SK-N-SH (cell line): ENCODE measurements around the gene ZBED5.

Source experiments
- EP300 ChIP-seq, 2 experiments: IDR thresholded peaks; 2 replicates each; pipeline versions ENCODE4 v1.4.0 to v1.6.1; 2012; ENCODE audit warnings: borderline replicate concordance in 1 of 2, low read depth in 1 of 2, low read length in 1 of 2
- GABPA ChIP-seq: IDR thresholded peaks from 2 replicates; pipeline ENCODE4 v1.4.0; 2012; ENCODE audit warnings: low read depth, mild to moderate bottlenecking
- POLR2AphosphoS5 ChIP-seq: IDR thresholded peaks from 2 replicates; pipeline ENCODE4 v1.6.1; 2012; ENCODE audit warnings: low read depth, low read length
- RAD21 ChIP-seq: IDR thresholded peaks from 2 replicates; pipeline ENCODE4 v1.6.1; 2012; ENCODE audit warnings: mild to moderate bottlenecking, low read length
- RCOR1 ChIP-seq: fragments of 150-350 bp; IDR thresholded peaks from 2 replicates; pipeline ENCODE4 v1.6.1; 2017; ENCODE audit warnings: antibody characterized with exemption, low read length
- RFX5 ChIP-seq: IDR thresholded peaks from 2 replicates; pipeline ENCODE4 v1.6.1; 2012; ENCODE audit warnings: mild to moderate bottlenecking, improper control_type of control experiment, low read length
- SMC3 ChIP-seq: IDR thresholded peaks from 2 replicates; pipeline ENCODE4 v1.6.1; 2012; ENCODE audit warnings: low read depth, low read length, improper control_type of control experiment
- TAF1 ChIP-seq: IDR thresholded peaks from 2 replicates; pipeline ENCODE4 v1.6.1; 2012; ENCODE audit warnings: low read depth, mild to moderate bottlenecking, low read length, moderate library complexity, borderline replicate concordance
- TEAD4 ChIP-seq: IDR thresholded peaks from 2 replicates; pipeline ENCODE4 v1.4.0; 2012; ENCODE audit warnings: mild to moderate bottlenecking, borderline replicate concordance; ENCODE audit not compliant: insufficient read depth
- YY1 ChIP-seq: IDR thresholded peaks from 2 replicates; pipeline ENCODE4 v1.4.0; 2012; ENCODE audit warnings: low read depth, mild to moderate bottlenecking
- TF ChIP-seq, protein P1 (sequence below): IDR thresholded peaks from 2 replicates; pipeline ENCODE4 v1.4.0; 2012; ENCODE audit warnings: low read depth
- TF ChIP-seq, protein P2 (sequence below): fragments of 200-600 bp; sonication (generic); IDR thresholded peaks from 2 replicates; pipeline ENCODE4 v1.6.1; 2017; ENCODE audit warnings: antibody characterized with exemption, mild to moderate bottlenecking, moderate library complexity
- TF ChIP-seq, protein P3 (sequence below): IDR thresholded peaks from 2 replicates; pipeline ENCODE4 v1.4.0; 2012; ENCODE audit warnings: low read depth, borderline replicate concordance
- TF ChIP-seq, protein P4 (sequence below): IDR thresholded peaks from 2 replicates; pipeline ENCODE4 v1.4.0; 2012; ENCODE audit warnings: low read depth, borderline replicate concordance

DNA sequence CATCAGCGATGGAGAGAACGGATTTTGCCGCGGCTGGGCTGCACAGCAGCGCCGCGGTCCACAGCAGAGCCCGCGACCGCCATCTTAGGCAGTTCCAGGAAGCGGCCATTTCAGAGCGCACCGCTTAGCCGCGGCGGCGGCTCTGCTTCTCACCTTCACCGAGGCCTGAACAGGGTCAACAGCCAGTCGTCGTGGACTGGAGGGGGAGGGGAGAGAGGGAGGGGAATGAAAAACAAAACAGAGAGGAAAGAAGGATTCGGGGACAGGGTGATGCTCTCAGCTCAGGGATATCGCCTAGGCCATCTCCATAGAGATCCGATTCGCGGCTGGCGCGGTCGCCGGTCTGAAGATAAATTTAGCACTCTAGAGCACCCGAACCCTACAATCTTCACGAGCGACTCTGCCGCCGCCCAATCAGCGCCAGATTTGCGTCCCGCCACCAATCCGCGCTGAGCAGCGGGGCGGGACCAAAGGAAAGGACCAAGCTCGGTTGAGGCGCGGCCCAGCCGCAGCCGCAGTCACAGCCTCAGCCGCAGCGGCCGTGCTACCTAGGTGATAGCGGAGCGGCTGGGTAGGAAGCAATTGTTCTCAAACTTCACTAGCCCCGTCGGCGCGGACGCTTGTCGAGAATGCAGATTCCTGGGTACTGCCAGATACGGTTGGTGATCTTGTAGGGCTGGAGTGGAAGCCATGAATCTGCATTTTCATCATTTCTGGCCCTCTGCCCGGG lies at the start of gene ZBED5:
- TF ChIP-seq, protein P1, sequence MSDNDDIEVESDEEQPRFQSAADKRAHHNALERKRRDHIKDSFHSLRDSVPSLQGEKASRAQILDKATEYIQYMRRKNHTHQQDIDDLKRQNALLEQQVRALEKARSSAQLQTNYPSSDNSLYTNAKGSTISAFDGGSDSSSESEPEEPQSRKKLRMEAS: peak; percentile 61
- TF ChIP-seq RAD21 (no peak), POLR2AphosphoS5 (peak; percentile 88), RFX5 (no peak), YY1 (peak; percentile 99), EP300 (IDR thresholded peaks at IDR 0.05; ENCODE audit: borderline replicate concordance in 1 of 2, low read depth in 1 of 2, low read length in 1 of 2) (no peak; a peak in 1 of 4 replicates), SMC3 (peak; percentile 1; the same call in 1 of the 2 replicates), TAF1 (peak; percentile 78; the same call in 1 of the 2 replicates), TEAD4 (peak; percentile 99), RCOR1 (peak; percentile 36; the same call in 1 of the 2 replicates), GABPA (no peak)
- TF ChIP-seq, protein P2, sequence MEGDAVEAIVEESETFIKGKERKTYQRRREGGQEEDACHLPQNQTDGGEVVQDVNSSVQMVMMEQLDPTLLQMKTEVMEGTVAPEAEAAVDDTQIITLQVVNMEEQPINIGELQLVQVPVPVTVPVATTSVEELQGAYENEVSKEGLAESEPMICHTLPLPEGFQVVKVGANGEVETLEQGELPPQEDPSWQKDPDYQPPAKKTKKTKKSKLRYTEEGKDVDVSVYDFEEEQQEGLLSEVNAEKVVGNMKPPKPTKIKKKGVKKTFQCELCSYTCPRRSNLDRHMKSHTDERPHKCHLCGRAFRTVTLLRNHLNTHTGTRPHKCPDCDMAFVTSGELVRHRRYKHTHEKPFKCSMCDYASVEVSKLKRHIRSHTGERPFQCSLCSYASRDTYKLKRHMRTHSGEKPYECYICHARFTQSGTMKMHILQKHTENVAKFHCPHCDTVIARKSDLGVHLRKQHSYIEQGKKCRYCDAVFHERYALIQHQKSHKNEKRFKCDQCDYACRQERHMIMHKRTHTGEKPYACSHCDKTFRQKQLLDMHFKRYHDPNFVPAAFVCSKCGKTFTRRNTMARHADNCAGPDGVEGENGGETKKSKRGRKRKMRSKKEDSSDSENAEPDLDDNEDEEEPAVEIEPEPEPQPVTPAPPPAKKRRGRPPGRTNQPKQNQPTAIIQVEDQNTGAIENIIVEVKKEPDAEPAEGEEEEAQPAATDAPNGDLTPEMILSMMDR: peak; percentile 24; the same call in 1 of the 2 replicates
- TF ChIP-seq, protein P3, sequence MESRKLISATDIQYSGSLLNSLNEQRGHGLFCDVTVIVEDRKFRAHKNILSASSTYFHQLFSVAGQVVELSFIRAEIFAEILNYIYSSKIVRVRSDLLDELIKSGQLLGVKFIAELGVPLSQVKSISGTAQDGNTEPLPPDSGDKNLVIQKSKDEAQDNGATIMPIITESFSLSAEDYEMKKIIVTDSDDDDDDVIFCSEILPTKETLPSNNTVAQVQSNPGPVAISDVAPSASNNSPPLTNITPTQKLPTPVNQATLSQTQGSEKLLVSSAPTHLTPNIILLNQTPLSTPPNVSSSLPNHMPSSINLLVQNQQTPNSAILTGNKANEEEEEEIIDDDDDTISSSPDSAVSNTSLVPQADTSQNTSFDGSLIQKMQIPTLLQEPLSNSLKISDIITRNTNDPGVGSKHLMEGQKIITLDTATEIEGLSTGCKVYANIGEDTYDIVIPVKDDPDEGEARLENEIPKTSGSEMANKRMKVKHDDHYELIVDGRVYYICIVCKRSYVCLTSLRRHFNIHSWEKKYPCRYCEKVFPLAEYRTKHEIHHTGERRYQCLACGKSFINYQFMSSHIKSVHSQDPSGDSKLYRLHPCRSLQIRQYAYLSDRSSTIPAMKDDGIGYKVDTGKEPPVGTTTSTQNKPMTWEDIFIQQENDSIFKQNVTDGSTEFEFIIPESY: no peak
- TF ChIP-seq, protein P4, sequence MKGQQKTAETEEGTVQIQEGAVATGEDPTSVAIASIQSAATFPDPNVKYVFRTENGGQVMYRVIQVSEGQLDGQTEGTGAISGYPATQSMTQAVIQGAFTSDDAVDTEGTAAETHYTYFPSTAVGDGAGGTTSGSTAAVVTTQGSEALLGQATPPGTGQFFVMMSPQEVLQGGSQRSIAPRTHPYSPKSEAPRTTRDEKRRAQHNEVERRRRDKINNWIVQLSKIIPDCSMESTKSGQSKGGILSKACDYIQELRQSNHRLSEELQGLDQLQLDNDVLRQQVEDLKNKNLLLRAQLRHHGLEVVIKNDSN: no peak
